GM12864 (cell line): ENCODE measurements around the gene GAD2.

Experiments used
- DNase-seq: peaks from one replicate; pipeline ENCODE4 v3.0.0-alpha.2; 2011; ENCODE audit warnings: low read depth
- H3K4me3 ChIP-seq: 2 replicates; pipeline ENCODE4 v1.5.1; 2011; ENCODE audit warnings: mild to moderate bottlenecking, low read depth, low read length, control low read depth
- TF ChIP-seq, protein P1 (sequence below): IDR thresholded peaks from 2 replicates; pipeline ENCODE4 v1.5.1; 2011; ENCODE audit warnings: low read depth, mild to moderate bottlenecking, moderate library complexity, low read length, control low read depth, inconsistent platforms; ENCODE audit errors: missing control alignments

Gene GAD2

DNA sequence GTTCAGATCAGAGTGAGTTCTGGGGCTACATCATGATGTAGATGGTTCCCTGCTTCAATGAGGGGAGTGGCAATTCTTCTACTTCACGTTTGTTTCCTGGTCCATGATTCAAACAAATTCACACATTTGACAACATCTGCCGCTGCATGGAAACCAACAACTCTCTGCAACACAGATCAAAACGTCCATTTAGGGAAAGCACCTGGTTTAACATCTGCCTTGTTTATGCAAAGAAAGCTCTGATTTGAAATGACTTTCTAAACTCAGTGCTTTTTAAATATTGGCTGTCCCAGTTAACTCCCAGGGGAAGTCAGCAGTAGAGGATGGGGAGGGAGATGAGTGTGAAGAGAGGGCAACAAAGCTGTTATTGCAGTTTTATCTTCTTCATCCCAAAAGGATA lies 93.8 kb downstream of the GAD2 start:
- TF ChIP-seq, protein P1, sequence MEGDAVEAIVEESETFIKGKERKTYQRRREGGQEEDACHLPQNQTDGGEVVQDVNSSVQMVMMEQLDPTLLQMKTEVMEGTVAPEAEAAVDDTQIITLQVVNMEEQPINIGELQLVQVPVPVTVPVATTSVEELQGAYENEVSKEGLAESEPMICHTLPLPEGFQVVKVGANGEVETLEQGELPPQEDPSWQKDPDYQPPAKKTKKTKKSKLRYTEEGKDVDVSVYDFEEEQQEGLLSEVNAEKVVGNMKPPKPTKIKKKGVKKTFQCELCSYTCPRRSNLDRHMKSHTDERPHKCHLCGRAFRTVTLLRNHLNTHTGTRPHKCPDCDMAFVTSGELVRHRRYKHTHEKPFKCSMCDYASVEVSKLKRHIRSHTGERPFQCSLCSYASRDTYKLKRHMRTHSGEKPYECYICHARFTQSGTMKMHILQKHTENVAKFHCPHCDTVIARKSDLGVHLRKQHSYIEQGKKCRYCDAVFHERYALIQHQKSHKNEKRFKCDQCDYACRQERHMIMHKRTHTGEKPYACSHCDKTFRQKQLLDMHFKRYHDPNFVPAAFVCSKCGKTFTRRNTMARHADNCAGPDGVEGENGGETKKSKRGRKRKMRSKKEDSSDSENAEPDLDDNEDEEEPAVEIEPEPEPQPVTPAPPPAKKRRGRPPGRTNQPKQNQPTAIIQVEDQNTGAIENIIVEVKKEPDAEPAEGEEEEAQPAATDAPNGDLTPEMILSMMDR: no peak
- DNase-seq: no peak
- no peak overlapping the region for H3K4me3 ChIP-seq

DNA sequence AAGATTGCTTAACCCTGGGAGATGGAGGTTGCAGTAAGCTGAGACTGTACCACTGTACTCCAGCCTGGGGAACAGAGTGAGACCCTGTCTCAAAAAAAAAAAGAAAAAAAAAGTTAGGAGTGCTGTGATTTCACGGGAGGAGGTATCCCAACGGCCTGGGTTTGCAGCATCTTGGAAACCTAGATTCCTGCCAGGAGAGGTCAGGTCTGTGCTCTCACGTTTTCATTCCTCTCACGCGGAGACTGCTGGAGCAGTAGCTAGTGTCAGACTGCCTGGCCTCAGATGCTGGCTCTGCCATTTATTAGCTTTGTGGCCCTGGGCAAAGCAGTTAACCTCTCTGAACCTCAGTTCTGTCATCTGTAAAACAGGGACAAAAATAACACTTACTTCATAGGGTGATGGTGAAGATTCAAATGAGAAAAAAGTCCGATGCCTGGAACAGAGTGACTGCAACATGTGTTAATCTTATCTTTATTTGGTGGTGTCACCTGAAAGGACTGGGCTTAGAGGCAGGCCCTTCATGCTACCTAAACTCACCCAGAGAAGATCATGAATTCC lies 94.9 kb downstream of the GAD2 start:
- TF ChIP-seq, protein P1: no peak
- DNase-seq: no peak
- H3K4me3 ChIP-seq: no peak overlapping the region

DNA sequence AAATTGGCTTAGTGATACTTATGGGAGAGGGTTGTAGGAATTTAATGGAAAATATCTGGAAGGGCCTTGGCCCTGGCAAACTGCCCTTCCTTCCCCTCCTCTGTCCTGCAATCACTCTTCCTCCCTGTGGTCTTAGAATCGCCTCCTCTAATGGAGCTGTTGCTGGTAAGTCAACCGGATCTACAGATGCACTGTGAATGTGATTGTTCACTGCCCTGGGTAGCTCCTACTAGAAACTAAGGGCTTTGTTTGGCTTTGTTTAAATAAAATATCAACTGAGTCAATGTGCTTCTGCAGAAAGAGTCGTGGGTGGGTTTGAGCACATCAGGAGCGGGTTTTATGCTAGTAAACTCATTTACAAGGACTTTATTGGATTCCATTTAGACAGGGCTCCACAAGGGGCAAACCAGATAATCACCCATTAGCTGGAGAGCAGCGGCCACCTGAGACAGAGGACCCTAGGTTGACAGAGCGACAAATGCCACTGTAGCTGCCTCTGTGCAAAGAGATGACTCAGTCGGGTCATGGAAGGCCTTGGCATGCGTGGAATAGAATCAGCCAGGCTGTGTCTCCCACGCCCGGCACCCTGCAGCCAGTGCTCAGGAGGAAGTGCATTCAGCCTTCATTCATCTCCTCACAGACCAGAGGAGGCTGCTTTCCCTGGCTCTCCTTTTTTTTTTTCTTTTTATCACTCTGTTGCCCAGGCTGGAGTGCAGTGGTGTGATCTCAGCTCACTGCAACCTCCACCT lies 97.9 kb downstream of the GAD2 start:
- no peak for DNase-seq
- H3K4me3 ChIP-seq: no peak overlapping the region
- TF ChIP-seq, protein P1: no peak

DNA sequence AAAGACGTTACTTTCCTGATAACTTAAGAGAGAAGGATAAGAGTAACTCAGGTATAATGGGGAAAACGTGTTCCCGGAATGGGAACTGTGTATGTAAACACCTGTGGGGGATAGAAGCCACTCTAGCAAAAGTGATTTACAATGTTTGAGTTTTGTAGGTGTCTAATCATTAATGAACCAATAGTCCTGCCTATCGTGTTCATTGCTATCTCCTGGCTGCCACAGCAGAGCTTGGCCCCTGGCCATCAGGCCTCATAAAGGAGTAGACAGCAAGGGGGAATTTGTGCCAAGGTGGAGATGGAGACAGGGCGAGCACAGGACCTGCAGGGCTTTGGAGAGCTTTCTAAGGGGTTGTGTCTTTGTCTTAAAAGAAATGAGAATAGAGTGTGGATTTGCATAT lies 102.1 kb downstream of the GAD2 start:
- H3K4me3 ChIP-seq: no peak overlapping the region
- DNase-seq: no peak
- TF ChIP-seq, protein P1: no peak

DNA sequence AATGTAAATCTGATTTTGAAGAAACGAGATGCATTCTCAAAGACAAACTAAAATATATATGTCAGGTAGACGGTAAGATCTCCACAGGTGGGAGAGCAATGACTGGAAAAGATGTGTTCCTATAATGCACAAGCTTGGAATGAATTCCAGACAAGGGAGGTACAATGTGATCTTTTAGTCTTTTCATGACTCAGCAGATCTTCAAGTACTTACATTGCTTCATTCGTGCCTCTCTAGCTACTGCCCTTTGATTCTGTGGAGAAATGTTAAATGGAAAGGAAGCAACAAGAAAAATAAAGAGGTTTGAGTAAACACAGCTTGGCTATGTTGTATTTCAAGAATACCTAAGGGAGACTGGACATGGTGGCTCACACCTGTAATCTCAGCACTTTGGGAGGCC lies 106.6 kb downstream of the GAD2 start:
- TF ChIP-seq, protein P1: no peak
- no peak for DNase-seq
- no peak overlapping the region for H3K4me3 ChIP-seq

DNA sequence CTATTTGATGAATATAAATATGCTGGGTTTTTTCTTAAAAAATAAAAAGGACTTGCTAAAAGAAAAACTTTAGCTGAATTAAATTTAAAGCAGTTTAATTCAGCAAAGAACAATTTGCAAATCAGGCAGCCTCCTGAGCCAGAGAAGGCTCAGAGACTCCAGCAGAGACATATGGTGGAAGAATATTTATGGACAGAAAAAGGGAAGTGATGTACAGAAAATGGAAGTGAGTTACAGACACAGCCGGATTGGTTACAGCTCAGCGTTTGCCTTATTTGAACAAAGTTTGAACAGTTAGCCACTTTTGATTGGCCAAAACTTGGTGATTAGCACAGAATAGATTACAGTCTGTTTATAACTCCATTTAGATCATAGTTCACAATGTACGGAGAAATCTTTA lies 110.3 kb downstream of the GAD2 start:
- TF ChIP-seq, protein P1: no peak

DNA sequence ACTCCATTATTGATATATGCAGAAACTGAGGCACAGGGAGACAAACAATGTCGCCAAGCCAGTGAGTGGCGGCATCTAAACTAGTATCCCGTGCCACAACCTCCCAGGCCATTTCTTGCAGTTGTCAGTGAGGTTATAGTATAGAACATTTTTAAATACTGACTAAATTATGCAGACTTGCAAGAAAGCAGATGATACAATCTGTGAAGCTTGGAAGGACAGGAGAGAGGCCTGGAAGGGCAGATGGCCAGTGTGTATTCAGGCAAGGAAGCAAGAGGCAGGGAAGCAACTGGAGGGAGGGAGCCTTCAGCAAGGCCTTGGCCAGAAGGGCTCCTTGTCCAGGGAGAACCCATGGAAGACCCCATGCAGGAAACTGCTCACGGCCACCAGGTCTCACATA lies 111.2 kb downstream of the GAD2 start:
- TF ChIP-seq, protein P1: no peak
- H3K4me3 ChIP-seq: no peak overlapping the region
- no peak for DNase-seq

More for the DNA sequence above, 110.3 kb downstream of the GAD2 start:
- DNase-seq: no peak
- H3K4me3 ChIP-seq: no peak overlapping the region
